Measurements from ENCODE around the gene CD19.
"Not testable (repeated sequence)": the region's sequence is repeated elsewhere in the genome, so short reads cannot be mapped to it uniquely, and the experiment has no call there.

The CD19 gene

GRCh38 chr16:28910086-28911031 lies 21.4 kb upstream of the CD19 start:
- DNase-seq, result no peak

GRCh38 chr16:28912558-28912957 lies 19.2 kb upstream of the CD19 start:
- no peak for DNase-seq

GRCh38 chr16:28913946-28914724 lies 17.6 kb upstream of the CD19 start:
- DNase-seq, result no peak

- DNase-seq, result no peak
Measured at GRCh38 chr16:28915181-28915580, 16.6 kb upstream of the CD19 start.

- no peak for DNase-seq
Measured at GRCh38 chr16:28917095-28917494, 14.7 kb upstream of the CD19 start.

GRCh38 chr16:28918698-28919097 lies 13.1 kb upstream of the CD19 start:
- DNase-seq, result no peak

GRCh38 chr16:28923231-28923587 lies 8.6 kb upstream of the CD19 start:
- no peak for DNase-seq

- no peak for DNase-seq
Measured at GRCh38 chr16:28923652-28924398, 7.9 kb upstream of the CD19 start.

- no peak for DNase-seq
Measured at GRCh38 chr16:28924399-28924761, 7.4 kb upstream of the CD19 start.

- DNase-seq, result peak; percentile 89 to 99
Measured at GRCh38 chr16:28924762-28925385, 6.9 kb upstream of the CD19 start, which contains the start of gene RABEP2. Gene RABEP2, minus strand, starts transcription at chr16:28925238. Its CDS starts 75 bp downstream, at chr16:28925163.

- peak; percentile 69 to 78 for DNase-seq
Measured at GRCh38 chr16:28925386-28926228, 6.2 kb upstream of the CD19 start.

- not testable (repeated sequence) for DNase-seq
Measured at GRCh38 chr16:28926284-28926683, 5.5 kb upstream of the CD19 start.

GRCh38 chr16:28927815-28928214 lies 4.0 kb upstream of the CD19 start:
- no peak for DNase-seq

- DNase-seq, result no peak
Measured at GRCh38 chr16:28930203-28930602, 1.6 kb upstream of the CD19 start.

- no peak for DNase-seq
Measured at GRCh38 chr16:28930652-28931051, 1.1 kb upstream of the CD19 start.

- no peak for DNase-seq
Measured at GRCh38 chr16:28932339-28933141, 769 bp downstream of the CD19 start.

- no peak for DNase-seq
Measured at GRCh38 chr16:28933171-28933570, 1.4 kb downstream of the CD19 start.

GRCh38 chr16:28935346-28935745 lies 3.6 kb downstream of the CD19 start:
- no peak for DNase-seq

- peak; percentile 79 to 84 for DNase-seq
Measured at GRCh38 chr16:28935924-28936783, 4.4 kb downstream of the CD19 start.

- no peak for DNase-seq
Measured at GRCh38 chr16:28936784-28937155, 5.0 kb downstream of the CD19 start.

Measured in stimulated activated CD4-positive, alpha-beta T cell treated with anti-CD3 and anti-CD28 coated beads, Interleukin-4, amount 100 ng/mL, for 4 hours (primary cell).